ENCODE results near the gene MAP6.

DNA sequence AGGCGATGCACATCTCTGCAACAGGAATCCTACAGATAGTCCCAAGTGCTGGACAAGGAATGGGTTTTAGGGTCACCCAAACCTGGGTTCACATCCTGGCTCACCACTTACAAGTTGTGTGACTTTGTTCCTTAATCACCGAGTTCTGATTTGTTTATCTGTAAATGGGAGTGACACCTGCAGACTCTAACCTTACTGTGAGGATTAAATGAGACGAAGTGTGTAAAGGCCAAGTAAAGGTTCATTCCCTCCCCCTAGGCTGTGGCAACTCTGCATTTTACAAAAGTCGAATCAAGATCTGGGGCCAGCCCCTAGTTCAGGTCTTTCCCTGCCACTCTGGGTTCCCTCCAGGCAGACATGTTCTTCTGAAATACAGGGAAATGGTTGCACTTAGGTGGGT is 71.9 kb downstream of the MAP6 start:
- TF ChIP-seq SUZ12 (IDR thresholded peaks at IDR 0.05) (no peak), SP1 (IDR thresholded peaks at IDR 0.05) (no peak), ELF4 (IDR thresholded peaks at IDR 0.05) (no peak), HDGF (IDR thresholded peaks at IDR 0.05; ENCODE audit: borderline replicate concordance) (no peak), ARNT (IDR thresholded peaks at IDR 0.05) (no peak), BHLHE40 (IDR thresholded peaks at IDR 0.05; ENCODE audit: borderline replicate concordance) (no peak), FOXA1 (IDR thresholded peaks at IDR 0.05) (no peak), TARDBP (IDR thresholded peaks at IDR 0.05) (no peak), FOXK2 (IDR thresholded peaks at IDR 0.05) (no peak), FOXM1 (IDR thresholded peaks at IDR 0.05; ENCODE audit: borderline replicate concordance) (no peak), NFRKB (IDR thresholded peaks at IDR 0.05) (no peak), LEF1 (IDR thresholded peaks at IDR 0.05; ENCODE audit: borderline replicate concordance) (no peak), ZNF384 (IDR thresholded peaks at IDR 0.05) (no peak)
- TF ChIP-seq, protein P1, sequence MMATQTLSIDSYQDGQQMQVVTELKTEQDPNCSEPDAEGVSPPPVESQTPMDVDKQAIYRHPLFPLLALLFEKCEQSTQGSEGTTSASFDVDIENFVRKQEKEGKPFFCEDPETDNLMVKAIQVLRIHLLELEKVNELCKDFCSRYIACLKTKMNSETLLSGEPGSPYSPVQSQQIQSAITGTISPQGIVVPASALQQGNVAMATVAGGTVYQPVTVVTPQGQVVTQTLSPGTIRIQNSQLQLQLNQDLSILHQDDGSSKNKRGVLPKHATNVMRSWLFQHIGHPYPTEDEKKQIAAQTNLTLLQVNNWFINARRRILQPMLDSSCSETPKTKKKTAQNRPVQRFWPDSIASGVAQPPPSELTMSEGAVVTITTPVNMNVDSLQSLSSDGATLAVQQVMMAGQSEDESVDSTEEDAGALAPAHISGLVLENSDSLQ (IDR thresholded peaks at IDR 0.05) = no peak
